ENCODE measurements around the gene XXYLT1.

XXYLT1 gene

GRCh38 chr3:195265363-195265976, 5.5 kb downstream of the XXYLT1 start:
- no peak for DNase-seq

- DNase-seq: no peak
Observed at GRCh38 chr3:195263925-195264600, 6.9 kb downstream of the XXYLT1 start.

GRCh38 chr3:195263193-195263924, 7.6 kb downstream of the XXYLT1 start:
- DNase-seq: no peak

GRCh38 chr3:195261925-195262324, 9.0 kb downstream of the XXYLT1 start:
- no peak for DNase-seq

- peak; percentile 43 for DNase-seq
Observed at GRCh38 chr3:195260280-195260905, 10.6 kb downstream of the XXYLT1 start.

GRCh38 chr3:195259475-195260279, 11.3 kb downstream of the XXYLT1 start:
- DNase-seq: peak; percentile 81

GRCh38 chr3:195259154-195259474, 11.8 kb downstream of the XXYLT1 start:
- no peak for DNase-seq

- DNase-seq: no peak
Observed at GRCh38 chr3:195258449-195259153, 12.4 kb downstream of the XXYLT1 start.

- no peak for DNase-seq
Observed at GRCh38 chr3:195257454-195258448, 13.2 kb downstream of the XXYLT1 start.

- no peak for DNase-seq
Observed at GRCh38 chr3:195256639-195257453, 14.1 kb downstream of the XXYLT1 start.

GRCh38 chr3:195255571-195256501, 15.1 kb downstream of the XXYLT1 start:
- DNase-seq: no peak

GRCh38 chr3:195255176-195255500, 15.8 kb downstream of the XXYLT1 start:
- no peak for DNase-seq

GRCh38 chr3:195254454-195255175, 16.3 kb downstream of the XXYLT1 start:
- DNase-seq: no peak

- no peak for DNase-seq
Observed at GRCh38 chr3:195253923-195254432, 17.0 kb downstream of the XXYLT1 start.

- DNase-seq: no peak
Observed at GRCh38 chr3:195251336-195252065, 19.5 kb downstream of the XXYLT1 start.

GRCh38 chr3:195250473-195251251, 20.3 kb downstream of the XXYLT1 start:
- DNase-seq: no peak

All from NCI-H510A (cell line).